Epithelial cell of proximal tubule (primary cell): ENCODE measurements around the gene LRRC40. TPM values are rescaled to one million over a fixed set of nuclear protein-coding genes. Genes with fewer than 3 reads are reported as not detected.
A peak's percentile ranks its signal among the peaks of the same experiment; 100 is the strongest.

ENCODE experiments used
- DNase-seq: peaks from one replicate; pipeline ENCODE4 v3.0.0-alpha.2; 2011; ENCODE audit warnings: low read depth
- H3K4me3 ChIP-seq: 2 replicates; pipeline ENCODE4 v1.5.1; 2011; ENCODE audit warnings: low read depth, mild to moderate bottlenecking, low read length
- CTCF ChIP-seq: conservative IDR thresholded peaks from 2 replicates; pipeline ENCODE4 v1.5.1; 2012; ENCODE audit warnings: low read depth, mild to moderate bottlenecking, low read length
- total RNA-seq: library from RNA; depleted of rRNA; stranded (reverse); fragments of >200 nt; gene quantifications from 2 replicates; pipeline ENCODE4 v1.2.3, GENCODE V29; 2015

Gene LRRC40
- total RNA-seq, 1 donor from 2014 or later: 32.8 TPM

- no peak for DNase-seq
- H3K4me3 ChIP-seq: no peak overlapping the region
- TF ChIP-seq CTCF: no peak
Observed at GRCh38 chr1:70228670-70229069, 23.3 kb upstream of the LRRC40 start.

- no peak overlapping the region for H3K4me3 ChIP-seq
- no peak for DNase-seq
- TF ChIP-seq CTCF: no peak
Observed at GRCh38 chr1:70227439-70227838, 22.1 kb upstream of the LRRC40 start.

- DNase-seq: no peak
- TF ChIP-seq CTCF: no peak
Observed at GRCh38 chr1:70224954-70225353, 19.6 kb upstream of the LRRC40 start.

GRCh38 chr1:70222716-70223235, 17.4 kb upstream of the LRRC40 start:
- peak overlapping the region; percentile 68 for H3K4me3 ChIP-seq
- no peak for TF ChIP-seq CTCF
- no peak for DNase-seq

More at GRCh38 chr1:70224954-70225353, 19.6 kb upstream of the LRRC40 start:
- H3K4me3 ChIP-seq: no peak overlapping the region

- peak; percentile 39 for DNase-seq
- peak; percentile 1 for TF ChIP-seq CTCF
- H3K4me3 ChIP-seq: peak within 1 kb of the TSS; percentile 68
Observed at GRCh38 chr1:70221238-70222121, 16.1 kb upstream of the LRRC40 start, which contains the start of gene SRSF11. SRSF11 (plus strand) TSS chr1:70221380; CDS start chr1:70221637, 257 bp downstream.

GRCh38 chr1:70220517-70221237, 15.3 kb upstream of the LRRC40 start:
- peak overlapping the region; percentile 68 for H3K4me3 ChIP-seq
- no peak for TF ChIP-seq CTCF
- no peak for DNase-seq
